HG03064 (cell line): ENCODE data around the gene RUNX2.

Experiments used
- ATAC-seq: cut with Tn5 transposase; IDR thresholded peaks from one replicate; pipeline ENCODE4 v1.9.1; 2021; ENCODE audit warnings: low read depth; ENCODE audit not compliant: unreplicated experiment

RUNX2 gene

DNA sequence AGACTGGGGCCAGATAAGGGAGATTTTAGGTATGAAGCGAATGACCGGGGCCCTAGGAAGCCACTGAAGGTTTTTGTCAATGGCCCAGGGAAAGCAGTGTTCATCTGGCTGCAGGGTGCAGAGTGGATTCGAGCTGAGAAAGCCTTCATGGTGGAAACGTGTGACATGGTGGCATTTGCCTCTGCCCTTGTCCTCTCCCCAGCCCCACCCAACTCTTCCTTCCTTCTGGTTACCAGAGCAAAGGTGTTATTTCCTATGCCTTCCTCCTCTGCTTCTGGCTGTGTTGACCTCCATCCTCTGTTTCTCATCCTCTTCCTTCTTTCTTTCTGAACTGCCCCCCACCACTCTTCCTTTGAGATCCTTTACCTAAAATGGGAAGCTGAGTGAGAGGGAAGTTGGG lies 244.7 kb downstream of the RUNX2 start:
- no peak for ATAC-seq

DNA sequence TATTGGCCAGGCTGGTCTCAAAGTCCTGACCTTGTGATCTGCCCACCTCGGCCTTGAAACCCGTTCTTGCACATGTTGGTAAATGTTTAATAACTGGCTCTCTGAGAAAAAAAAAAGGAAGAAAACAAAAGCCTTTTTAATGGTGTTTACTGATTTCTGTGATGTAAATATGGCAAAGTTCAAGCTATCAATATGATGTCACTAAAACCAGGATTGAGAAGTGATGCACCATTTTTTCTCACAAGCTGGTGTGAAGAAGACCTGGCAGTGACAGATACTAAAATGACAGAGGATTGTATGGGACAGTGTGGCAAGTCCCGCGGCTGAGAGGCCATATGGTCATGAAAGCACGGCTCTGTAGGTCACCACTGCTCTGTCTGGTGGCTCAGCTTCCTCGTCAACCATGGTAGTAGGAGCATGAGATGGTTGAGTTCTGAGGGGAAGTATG lies 245.9 kb downstream of the RUNX2 start:
- no peak for ATAC-seq

DNA sequence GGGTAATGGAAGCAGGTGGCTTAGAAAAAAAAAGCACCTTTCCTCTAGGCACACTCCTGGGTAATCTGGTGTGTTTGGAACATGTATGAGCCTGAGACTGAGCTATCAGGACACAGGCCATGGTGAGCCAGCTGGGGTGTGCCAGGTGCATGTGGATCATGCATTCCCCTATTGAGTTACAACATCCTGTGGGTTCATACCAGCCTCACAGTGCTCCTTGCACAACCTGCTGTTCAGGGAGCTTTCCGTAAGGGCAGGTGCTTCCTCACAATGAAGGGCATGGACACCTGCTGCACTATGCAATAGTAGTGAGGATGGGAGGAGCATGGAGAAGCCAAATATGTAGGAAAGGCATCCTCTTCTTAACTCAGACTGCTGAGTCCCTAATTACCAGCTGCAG lies 246.8 kb downstream of the RUNX2 start:
- ATAC-seq = no peak

DNA sequence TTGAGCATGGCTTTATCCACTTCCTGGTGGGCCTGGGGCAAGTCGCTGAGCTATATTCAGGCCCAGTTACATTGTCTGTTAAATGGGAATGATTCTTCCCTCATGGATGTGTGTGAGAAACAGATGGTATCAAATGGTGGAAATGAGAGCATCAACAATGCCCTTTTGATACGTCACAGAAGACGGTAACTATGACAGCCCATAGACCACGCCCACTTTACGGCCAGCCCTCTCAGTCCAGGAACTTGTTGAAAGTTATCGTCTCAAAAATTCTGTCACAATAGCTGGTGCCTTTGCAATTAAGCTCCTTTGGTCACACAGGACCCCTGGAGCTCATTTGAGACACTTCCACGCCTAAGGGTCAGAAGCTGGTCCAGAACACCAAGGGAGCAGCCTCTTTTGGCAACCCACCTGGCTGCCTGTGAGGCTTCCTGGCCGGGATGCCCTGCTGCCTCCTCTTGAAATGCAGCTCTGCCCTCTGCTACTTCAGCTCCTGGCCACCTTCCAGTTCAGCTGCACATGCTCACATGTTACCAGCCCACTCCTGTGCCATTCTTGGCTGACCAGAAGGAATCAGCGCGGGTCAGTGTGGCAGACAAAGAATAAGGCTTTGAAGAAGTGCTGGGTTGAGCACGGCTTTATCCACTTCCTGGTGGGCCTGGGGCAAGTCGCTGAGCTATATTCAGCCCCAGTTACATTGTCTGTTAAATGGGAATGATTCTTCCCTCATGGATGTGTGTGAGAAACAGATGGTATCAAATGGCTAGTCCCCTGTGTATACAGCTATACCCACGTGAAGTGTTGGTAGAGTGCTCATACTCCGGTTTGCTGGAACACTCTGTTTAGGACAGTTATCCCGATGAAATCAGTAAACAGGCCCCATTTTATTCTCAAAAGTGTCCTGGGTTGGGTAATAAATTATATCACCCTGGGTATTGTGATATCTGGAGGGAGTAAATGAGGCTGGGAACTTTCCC lies 248.8 kb downstream of the RUNX2 start:
- ATAC-seq = no peak

DNA sequence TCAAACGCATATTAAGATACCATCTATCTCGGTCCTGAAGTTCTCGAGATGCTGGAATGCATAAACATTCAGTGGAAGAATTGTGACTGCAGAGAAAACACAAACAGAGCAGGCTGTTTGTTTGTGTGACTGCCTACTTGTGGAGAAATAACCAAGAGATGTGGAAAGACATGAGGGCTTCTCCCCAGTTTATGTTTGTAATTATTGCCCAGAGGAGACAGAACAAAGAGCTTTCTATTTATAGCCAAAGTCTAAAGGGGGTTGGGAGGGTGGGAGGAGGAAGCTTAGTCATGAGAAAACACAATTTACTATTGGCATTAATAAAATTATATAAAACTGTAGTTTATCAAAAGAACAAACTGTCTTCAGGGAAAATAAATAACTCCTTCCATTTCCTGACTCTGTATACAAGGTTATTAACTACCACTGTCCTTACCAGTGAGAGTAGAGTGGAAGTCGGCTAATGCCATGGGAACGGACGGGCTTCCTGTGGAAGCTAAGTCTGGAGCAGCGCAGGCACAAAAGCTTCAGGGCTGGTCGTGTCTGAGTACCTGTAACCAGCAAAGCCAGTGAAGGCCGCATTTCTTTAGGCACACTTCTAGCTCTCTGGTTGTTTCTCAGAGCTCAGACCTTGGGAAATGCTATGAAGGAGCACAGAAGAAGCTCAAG lies 249.8 kb downstream of the RUNX2 start:
- ATAC-seq = no peak

DNA sequence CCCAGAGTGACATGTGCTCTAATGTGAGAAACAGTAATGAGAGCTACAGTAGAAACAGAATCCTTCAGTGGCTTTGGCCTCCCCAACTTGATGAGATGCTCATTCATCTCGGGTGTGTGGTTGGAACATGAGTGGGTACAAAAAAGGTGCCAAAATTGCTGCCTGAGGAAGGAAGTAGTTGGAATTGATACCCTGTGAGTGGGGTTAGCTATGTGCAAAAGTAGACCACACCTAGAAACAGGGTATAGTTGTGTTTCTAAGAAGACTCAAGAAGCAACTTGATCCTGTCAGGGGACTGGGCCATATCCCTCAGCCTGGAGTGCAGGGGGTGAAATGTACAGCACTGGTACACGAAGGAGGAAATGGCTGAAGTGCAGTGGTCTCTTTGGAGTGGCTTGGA lies 256.0 kb downstream of the RUNX2 start:
- no peak for ATAC-seq

DNA sequence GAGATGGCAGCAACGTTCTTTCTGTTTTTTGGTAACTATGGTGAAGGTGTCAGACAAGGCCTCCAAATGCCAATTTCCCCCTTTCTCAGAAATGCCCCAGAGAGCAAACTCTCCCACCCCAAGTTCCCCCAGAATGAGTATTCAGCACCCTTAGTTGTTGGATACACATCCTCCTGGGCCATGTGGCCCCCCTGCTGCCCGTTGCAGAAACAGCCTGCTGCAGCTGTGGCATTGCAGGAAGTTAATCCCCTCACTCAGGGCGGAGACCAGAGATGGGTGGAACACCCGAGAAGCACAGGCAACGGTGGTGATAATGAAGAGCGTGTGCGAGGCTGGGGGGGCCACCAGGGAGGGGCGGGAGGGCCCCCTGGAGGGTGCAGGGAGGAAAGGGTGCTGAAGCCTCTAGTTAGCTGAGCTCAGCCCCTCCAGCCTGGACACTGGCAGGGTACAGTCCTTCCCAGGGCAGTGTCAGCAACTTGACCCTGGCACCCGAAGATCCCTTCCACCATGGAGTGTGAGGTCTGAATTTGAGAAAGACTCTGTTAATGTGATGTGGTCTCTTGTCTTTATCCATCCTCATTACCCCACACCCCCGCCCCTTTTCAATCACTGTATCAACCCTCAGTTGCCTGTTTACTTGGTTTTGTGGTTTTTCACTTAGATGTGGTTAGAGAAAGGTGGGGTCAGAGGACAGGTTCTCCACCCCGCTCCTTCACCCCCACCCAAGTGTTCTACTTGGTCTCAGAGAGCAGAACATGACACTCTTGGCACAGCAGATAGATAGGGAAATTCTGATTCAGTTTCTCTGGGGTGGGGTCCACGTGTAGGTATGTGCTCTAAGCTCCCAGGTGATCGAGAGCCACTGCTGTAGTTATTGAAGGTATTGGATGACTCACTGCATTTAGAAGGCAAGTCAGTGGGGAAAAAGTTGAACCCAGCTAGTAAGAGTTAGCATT lies 258.4 kb downstream of the RUNX2 start:
- no peak for ATAC-seq

DNA sequence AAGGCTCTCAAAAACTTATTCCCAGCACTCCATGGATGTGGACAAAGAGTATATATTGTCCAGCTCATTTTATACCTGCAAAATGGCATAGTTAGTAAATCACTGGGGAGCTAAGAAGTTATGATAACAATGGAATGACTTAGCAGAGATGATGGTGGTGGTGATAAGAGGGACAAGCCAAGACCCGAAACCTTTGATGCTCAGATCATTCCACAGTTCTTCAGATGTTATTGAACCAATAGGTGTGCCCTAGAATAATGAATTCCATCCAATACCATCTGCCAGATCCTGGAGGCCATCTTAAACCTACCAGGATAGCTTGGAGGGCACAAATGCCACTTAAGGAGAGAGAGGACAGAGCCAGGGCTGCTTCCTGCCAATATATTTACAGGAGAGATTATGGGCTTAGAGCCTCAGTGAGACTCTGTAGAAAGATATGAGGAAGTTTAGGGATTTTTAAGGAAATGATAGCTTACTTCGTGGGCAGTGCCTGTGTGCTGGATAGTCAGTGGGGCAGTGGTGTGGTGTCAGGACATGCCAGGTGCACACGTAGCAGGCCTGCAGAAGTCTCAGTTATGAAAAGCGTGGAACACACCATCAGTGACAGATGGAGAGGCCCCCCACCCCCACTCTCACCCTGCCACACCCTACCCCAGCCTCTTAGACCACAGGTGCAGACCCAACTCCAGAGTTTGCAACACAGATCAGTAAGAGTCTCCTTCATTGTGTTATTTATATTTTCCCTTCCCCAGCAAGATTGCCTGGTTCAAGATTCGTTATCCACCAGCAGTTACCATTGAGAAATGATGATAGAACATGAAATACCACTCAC lies 259.3 kb downstream of the RUNX2 start:
- ATAC-seq = no peak

DNA sequence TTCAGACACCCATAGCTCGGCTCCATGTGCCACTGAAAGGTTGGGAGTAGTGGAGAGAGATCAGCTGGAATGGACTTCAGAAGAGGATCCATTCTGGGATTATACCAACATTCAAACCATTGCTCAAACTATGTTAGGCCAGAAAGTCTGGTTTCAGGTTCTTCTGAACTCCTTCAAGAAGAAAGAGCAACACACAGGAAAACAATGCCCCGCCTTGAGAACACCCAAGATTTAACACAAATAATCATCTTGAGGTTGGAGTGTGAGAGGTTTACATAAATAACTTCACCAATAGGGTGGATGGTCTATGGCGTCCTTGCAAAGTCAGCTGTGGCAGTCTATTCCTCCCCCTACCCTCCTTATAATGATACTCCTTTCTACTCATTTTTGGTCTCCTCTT lies 261.2 kb downstream of the RUNX2 start:
- no peak for ATAC-seq

DNA sequence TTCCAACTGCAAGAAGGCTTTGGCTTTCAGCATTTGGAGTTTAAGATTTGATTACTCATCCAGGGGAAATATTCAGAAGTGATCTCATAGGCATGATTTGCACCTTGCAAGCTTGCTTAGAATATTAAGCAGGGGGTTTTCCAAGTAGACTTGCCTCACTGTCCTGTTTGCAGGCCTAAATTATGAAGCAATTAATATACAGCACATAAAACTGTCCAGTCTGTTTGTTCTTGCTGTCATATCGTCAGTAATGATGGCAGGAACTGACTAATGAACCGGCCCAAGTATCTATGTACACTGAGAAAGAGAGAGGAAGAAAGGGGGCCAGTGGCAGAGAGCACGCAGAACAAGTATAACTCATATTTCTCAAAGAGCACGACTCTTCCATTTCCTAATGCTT lies 262.1 kb downstream of the RUNX2 start:
- ATAC-seq = no peak

DNA sequence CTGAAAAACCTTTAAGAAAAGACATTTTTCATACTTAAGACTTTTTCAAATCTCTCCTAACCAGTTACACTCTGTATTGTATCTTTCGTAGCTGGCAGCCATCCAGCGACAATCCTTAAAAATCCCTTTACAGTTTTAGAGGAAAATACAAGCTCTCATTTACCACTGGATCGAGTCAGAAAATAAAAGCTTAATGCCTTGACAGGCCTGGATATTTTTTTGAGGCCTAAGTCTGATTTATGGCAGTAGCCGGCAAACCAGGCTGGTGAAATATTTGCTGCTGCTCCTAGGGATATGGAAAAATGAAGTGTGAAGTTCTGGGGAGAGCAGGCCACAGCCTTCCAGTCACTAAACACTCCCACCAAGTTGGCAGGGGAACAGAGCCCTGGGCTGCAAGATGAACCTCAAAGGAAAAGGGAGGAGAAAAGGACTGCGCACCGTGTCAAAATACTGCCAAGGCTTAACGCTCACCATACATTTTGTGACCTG lies 262.6 kb downstream of the RUNX2 start:
- ATAC-seq = no peak

DNA sequence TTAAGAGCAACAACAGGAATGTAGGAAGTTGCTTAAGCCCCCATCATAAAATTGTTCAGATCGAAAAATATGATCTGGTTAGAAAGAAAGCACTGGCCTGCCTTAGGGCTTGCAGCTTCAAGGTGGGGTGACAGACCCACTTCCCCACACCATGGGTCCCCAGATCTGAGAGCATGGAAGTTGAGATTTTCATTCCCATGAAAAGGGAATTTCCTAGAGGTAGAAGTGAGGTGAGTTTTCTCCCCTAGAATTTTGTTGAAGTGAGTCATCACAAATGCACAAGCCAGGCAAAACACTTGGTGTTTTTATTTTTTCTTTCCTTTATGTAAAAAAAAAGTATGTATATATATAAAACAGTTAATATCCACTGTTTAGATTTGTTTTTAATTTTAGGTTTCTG lies 263.2 kb downstream of the RUNX2 start:
- no peak for ATAC-seq

DNA sequence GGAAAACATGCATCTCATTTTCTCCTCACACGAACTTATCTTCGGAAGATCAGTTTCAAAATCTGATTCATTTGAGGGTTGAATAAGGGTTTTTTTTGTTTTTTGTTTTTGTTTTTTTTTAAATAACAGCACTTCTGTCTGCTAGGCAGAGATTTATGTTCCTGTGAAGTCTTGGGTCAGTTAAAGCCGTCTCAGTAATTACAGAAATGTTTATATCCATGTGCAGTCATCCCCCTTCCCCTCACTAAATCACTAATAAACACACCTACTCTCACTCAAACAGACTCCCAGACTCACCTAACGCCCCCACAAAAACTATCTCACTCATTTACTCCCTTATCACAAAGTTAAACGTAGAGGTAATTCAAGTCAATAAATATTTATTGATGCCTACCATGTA lies 263.8 kb downstream of the RUNX2 start:
- no peak for ATAC-seq

DNA sequence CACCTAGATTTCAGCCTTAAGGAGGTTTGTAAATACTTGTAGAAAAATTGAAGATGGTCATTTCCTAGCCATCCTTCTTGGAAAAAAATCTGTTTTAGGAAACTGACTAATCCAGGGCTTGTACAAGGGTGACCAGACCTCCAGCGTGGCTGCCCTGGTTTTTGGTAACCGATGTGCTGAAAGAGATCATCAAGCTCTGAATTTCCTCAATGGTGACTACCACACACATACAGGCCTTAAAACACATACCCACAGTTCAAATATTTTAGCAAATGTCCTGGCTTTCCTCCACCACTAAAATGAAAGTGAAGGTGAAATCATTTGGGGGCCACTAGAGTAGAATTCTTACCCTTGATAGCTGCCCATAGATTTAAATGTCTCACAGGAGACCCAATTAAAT lies 264.9 kb downstream of the RUNX2 start:
- no peak for ATAC-seq

DNA sequence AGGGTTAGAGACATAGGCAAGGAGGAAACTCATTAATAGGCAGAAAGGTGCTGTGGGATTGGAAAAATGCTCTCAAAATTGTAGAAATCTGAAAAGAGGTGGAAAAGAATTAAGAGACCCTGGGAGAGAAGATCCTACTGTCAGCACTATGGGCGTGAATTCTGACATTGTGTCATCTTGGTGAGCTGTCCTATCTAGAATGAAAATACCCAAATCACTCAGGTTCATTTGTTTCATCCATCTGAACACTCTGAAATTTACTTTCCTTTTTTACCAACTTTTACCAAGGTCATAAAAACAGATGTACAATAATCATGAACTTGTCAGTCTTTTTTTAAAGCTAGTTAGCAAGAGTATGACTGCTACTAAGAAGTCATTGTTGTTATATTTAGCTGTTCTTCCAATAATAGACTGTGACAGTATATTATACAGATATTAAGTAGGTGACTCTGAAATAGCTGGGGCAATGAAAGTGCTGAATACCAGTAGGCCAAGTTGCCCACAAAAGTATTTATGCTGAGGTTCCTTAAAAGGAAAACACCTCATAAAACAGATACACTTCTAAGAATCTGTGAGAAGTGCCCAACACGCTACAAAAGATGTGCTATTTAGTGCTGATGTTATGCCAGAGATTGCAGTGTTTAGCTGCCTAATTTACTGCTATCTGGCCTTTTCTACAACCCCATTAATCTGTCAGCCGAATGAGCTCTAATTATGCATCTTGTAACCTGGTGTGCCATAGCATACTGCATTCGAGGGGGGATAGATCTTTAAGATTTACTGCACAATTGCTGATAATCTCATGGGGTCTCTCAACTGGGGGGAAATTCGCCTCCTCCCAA lies 267.1 kb downstream of the RUNX2 start:
- ATAC-seq = no peak

DNA sequence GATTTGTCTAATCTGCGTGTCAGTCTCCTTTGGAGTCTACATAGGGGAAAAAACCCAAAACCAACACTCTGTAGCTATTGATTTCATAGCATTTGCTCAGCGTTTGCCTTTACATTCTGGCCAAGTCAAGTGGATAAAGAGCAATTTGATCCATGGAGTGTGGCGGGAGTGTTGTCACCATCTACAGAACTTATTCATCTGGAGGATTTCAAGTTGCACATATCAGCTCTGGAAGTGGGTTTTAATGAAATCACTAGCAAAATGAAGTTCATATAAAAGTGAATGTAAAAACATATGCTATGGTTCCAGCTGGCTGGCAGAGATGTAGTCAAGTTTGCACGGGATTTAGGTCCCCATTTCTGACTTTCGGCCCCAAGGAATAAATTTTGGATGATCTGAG lies 269.3 kb downstream of the RUNX2 start:
- no peak for ATAC-seq

DNA sequence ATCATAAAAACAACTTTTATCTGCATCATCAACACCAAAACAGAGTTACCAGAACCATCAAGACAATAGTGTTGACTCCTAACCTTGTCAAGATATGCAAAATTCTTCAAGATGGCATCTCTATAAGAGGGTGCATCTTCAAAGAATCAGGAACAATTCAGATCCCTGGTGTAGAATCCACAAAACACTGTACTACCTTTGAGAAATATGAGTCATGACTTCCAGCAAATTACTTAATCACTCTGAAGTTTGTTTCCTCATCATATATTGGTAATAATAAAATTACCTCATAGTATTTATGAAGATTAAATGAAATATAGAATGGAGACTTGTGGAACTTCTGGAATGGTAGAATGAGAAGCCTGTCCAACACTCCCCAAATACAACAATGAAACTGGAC lies 270.9 kb downstream of the RUNX2 start:
- no peak for ATAC-seq

DNA sequence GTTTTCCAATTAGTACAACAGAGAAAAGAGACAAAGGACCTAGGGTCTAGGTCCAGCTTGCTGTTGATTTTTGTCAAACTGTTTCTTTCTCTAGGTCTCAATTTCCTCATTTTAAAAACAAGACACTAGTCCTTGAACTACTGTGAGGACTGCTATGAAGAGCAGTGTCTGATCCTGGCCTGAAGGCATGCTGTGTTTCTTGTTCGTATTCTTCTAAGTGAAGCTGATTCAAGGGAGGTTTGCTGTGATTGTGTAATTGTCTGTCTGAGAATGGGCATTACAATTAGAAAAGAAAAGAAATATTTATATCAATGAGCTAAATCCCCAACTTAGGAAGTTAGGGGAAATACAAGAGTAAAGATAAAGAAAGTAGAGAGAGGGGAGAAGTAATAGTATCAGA lies 277.8 kb downstream of the RUNX2 start:
- ATAC-seq = no peak

DNA sequence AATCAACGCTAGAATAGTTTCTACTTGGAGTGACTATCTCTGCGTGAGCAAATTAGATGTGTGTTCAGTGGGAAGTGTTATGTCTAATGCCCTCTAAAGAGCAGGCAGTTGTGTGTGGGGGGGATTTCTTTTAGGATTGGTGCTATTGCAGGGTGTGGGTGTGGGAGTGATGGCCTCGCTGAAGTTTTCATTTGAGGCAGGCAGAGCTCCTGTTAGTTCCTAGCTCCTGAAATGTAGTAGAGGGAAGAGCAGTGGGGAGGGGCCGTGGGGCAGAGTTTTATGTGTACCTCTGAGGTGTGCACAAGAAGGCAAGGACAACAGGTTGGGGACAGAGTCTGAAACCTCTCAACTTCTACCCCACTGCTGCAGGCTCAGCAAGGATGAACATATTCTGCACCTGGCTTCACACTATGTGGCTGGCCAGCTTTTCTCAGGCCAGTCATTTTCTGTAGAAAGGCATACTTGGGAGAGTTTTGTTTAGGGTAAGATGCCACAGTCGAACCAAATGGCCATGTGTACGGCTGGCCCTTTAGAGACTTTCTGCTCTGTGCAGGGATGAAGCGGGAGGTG lies 278.8 kb downstream of the RUNX2 start:
- no peak for ATAC-seq
